ENCODE results near the gene ROBO3. TPM values are rescaled to one million over a fixed set of nuclear protein-coding genes. Genes with fewer than 3 reads are reported as not detected.

Gene ROBO3
- total RNA-seq, 1 experiment from 2014 or later, result 30.7 TPM

Other genes with a start within 250 kb of the ROBO3 start
- gene TBRG1, start 242.6 kb upstream of the ROBO3 start, total RNA-seq (2021; ENCODE audit: unreplicated experiment), result 29.6 TPM
- gene SIAE, start 191.7 kb upstream of the ROBO3 start, total RNA-seq (2021; ENCODE audit: unreplicated experiment), result 39.2 TPM
- 12.9 TPM for gene SPA17, start 191.5 kb upstream of the ROBO3 start, total RNA-seq (2021; ENCODE audit: unreplicated experiment)
- gene NRGN, start 125.5 kb upstream of the ROBO3 start, total RNA-seq (2021; ENCODE audit: unreplicated experiment), result 33.3 TPM
- gene VSIG2, start 113.2 kb upstream of the ROBO3 start, total RNA-seq (2021; ENCODE audit: unreplicated experiment), result not detected
- 6.1 TPM for gene ESAM, start 103.1 kb upstream of the ROBO3 start, total RNA-seq (2021; ENCODE audit: unreplicated experiment)
- gene MSANTD2, start 65.0 kb upstream of the ROBO3 start, total RNA-seq (2021; ENCODE audit: unreplicated experiment), result 8.6 TPM
- not detected for gene ROBO4, start 32.4 kb downstream of the ROBO3 start, total RNA-seq (2021; ENCODE audit: unreplicated experiment)
- gene HEPN1, start 53.8 kb downstream of the ROBO3 start, total RNA-seq (2021; ENCODE audit: unreplicated experiment), result not detected
- gene HEPACAM, start 70.6 kb downstream of the ROBO3 start, total RNA-seq (2021; ENCODE audit: unreplicated experiment), result not detected
- gene CCDC15, start 88.8 kb downstream of the ROBO3 start, total RNA-seq (2021; ENCODE audit: unreplicated experiment), result 2.4 TPM
- gene SLC37A2, start 197.9 kb downstream of the ROBO3 start, total RNA-seq (2021; ENCODE audit: unreplicated experiment), result 5.1 TPM
- gene TMEM218, start 246.2 kb downstream of the ROBO3 start, total RNA-seq (2021; ENCODE audit: unreplicated experiment), result 17.9 TPM